Fibroblast of lung (primary cell): ENCODE measurements around the gene ZNF618.

Experiments used
- EZH2 ChIP-seq: IDR thresholded peaks from 2 replicates; pipeline ENCODE4 v1.5.1; 2012; ENCODE audit warnings: low read length, control low read depth, mild to moderate bottlenecking; ENCODE audit errors: missing control alignments
- TF ChIP-seq, protein P1 (sequence below), 2 donors: IDR thresholded peaks in 1 of 2; conservative IDR thresholded peaks in 1 of 2; 1 replicate in 1 of 2; 2 replicates in 1 of 2; pipeline ENCODE4 v1.5.1; 2011 to 2012; ENCODE audit warnings: low read length in 2 of 2, control low read depth in 1 of 2, inconsistent platforms in 1 of 2, low read depth in 1 of 2, mild to moderate bottlenecking in 1 of 2

DNA sequence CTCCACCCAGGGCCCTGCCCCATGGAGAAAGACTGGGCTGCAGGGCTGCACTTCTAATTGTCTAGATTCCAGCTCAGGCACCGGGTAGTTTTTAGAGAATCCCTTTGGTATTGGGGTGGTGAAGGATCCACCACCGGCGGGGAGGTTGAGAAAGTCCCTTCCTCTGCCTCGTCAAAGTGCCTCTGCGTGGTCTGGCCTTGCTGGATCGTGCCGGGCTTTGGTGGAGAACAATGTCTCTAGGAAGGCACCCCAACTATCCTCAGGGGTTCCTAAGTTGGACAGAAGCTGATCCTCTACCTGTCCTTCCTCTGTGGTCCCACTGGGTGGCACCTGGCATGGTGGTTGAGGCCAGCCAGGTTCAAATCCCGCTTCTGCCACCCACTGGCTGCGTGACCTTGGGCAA, 209.3 kb downstream of the ZNF618 start:
- TF ChIP-seq, protein P1, sequence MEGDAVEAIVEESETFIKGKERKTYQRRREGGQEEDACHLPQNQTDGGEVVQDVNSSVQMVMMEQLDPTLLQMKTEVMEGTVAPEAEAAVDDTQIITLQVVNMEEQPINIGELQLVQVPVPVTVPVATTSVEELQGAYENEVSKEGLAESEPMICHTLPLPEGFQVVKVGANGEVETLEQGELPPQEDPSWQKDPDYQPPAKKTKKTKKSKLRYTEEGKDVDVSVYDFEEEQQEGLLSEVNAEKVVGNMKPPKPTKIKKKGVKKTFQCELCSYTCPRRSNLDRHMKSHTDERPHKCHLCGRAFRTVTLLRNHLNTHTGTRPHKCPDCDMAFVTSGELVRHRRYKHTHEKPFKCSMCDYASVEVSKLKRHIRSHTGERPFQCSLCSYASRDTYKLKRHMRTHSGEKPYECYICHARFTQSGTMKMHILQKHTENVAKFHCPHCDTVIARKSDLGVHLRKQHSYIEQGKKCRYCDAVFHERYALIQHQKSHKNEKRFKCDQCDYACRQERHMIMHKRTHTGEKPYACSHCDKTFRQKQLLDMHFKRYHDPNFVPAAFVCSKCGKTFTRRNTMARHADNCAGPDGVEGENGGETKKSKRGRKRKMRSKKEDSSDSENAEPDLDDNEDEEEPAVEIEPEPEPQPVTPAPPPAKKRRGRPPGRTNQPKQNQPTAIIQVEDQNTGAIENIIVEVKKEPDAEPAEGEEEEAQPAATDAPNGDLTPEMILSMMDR (conservative IDR thresholded peaks at IDR 0.05 in 1 of 2, IDR thresholded peaks at IDR 0.05 in 1 of 2; ENCODE audit: low read depth in 1 of 2, low read length in 2 of 2): no peak
- no peak for TF ChIP-seq EZH2
